PC-3 (cell line): Measurements from ENCODE around the gene PMS2. TPM values are rescaled to one million over a fixed set of nuclear protein-coding genes. Genes with fewer than 3 reads are reported as not detected.

ENCODE experiments used
- ATAC-seq: fragments of 200-7000 bp; cut with Tn5 transposase; 2 replicates; pipeline ENCODE4 v1.9.1; 2020; ENCODE audit warnings: mild to moderate bottlenecking, moderate library complexity
- BruUV-seq: library from RNA; stranded (reverse); fragments of 400-500 nt; replicated peaks from 2 replicates; lab custom pipeline; 2021; lab: Mats Ljungman, UMichigan
- CTCF ChIA-PET: fragments of 300-600 bp; sonication (Branson Sonifier 250); formaldehyde crosslinking; loops from one replicate; lab custom pipeline; 2022; ENCODE audit warnings: antibody characterized with exemption; lab: Charles Lee
- POLR2A ChIA-PET: fragments of 300-600 bp; sonication (Branson Sonifier 250); formaldehyde crosslinking; loops from one replicate; lab custom pipeline; 2022; ENCODE audit warnings: antibody characterized with exemption; ENCODE audit not compliant: unreplicated experiment; lab: Charles Lee
- DNase-seq: peaks from one replicate; pipeline ENCODE4 v3.0.0-alpha.2; 2015
- H2AFZ ChIP-seq: fragments of 300-600 bp; sonication (generic); 2 replicates; pipeline ENCODE4 v1.6.0; 2016; ENCODE audit warnings: antibody characterized with exemption, low read length
- H3F3A ChIP-seq: fragments of 300-600 bp; sonication (generic); one replicate; pipeline ENCODE4 v1.6.0; 2017; ENCODE audit warnings: antibody characterized with exemption, low read length, control low read depth, mild to moderate bottlenecking; ENCODE audit not compliant: unreplicated experiment
- H3K27ac ChIP-seq: fragments of 300-600 bp; sonication (generic); 2 replicates; pipeline ENCODE4 v1.5.1; 2016; ENCODE audit warnings: mild to moderate bottlenecking, low read length
- H3K27me3 ChIP-seq: fragments of 300-600 bp; sonication (generic); 2 replicates; pipeline ENCODE4 v1.6.1; 2016; ENCODE audit warnings: low read length, mixed read lengths
- H3K36me3 ChIP-seq: fragments of 300-600 bp; sonication (generic); 2 replicates; pipeline ENCODE4 v1.6.1; 2016; ENCODE audit warnings: low read depth, mixed run types, low read length, mixed read lengths
- H3K4me1 ChIP-seq: fragments of 300-600 bp; sonication (generic); 2 replicates; pipeline ENCODE4 v1.5.1; 2016; ENCODE audit warnings: low read length; ENCODE audit not compliant: insufficient read depth
- H3K4me2 ChIP-seq: fragments of 300-600 bp; sonication (generic); 2 replicates; pipeline ENCODE4 v1.6.0; 2016; ENCODE audit warnings: low read length
- H3K4me3 ChIP-seq: fragments of 300-600 bp; sonication (generic); 2 replicates; pipeline ENCODE4 v1.5.1; 2016; ENCODE audit warnings: mild to moderate bottlenecking, low read length, mixed read lengths
- H3K79me2 ChIP-seq: fragments of 300-600 bp; sonication (generic); 2 replicates; pipeline ENCODE4 v1.6.1; 2017; ENCODE audit warnings: low read length, mixed read lengths
- H3K9ac ChIP-seq: fragments of 300-600 bp; sonication (generic); 2 replicates; pipeline ENCODE4 v1.6.0; 2016; ENCODE audit warnings: mild to moderate bottlenecking, low read length
- H3K9me2 ChIP-seq: fragments of 300-600 bp; sonication (generic); replicated peaks from 2 replicates; pipeline ENCODE4 v1.6.1; 2016; ENCODE audit warnings: mixed run types, low read length, mixed read lengths
- H3K9me3 ChIP-seq: fragments of 300-600 bp; sonication (generic); 2 replicates; pipeline ENCODE4 v1.6.1; 2016; ENCODE audit warnings: low read length, mixed read lengths
- H4K20me1 ChIP-seq: fragments of 300-600 bp; sonication (generic); 2 replicates; pipeline ENCODE4 v1.6.1; 2016; ENCODE audit warnings: low read length, mixed read lengths
- EZH2 ChIP-seq: fragments of 300-600 bp; sonication (generic); IDR thresholded peaks from one replicate; pipeline ENCODE4 v1.6.1; 2017; ENCODE audit warnings: antibody characterized with exemption, mild to moderate bottlenecking, low read length; ENCODE audit not compliant: unreplicated experiment
- EZH2phosphoT487 ChIP-seq: fragments of 300-600 bp; sonication (generic); IDR thresholded peaks from 2 replicates; pipeline ENCODE4 v1.6.1; 2018; ENCODE audit warnings: mild to moderate bottlenecking, antibody characterized with exemption, low read length, borderline replicate concordance
- intact Hi-C: fragments of 100-400 bp; cut with micrococcal nuclease; formaldehyde crosslinking; loops from 2 replicates; pipeline ENCODE4 v1.9.0; 2023
- total RNA-seq: library from RNA; depleted of rRNA; stranded (reverse); fragments of >200 nt; gene quantifications from 2 replicates; pipeline ENCODE4 v1.2.3, GENCODE V29; 2014
- TF ChIP-seq, protein P1 (sequence below): fragments of 300-600 bp; sonication (generic); conservative IDR thresholded peaks from 2 replicates; pipeline ENCODE4 v1.5.1; 2017; ENCODE audit warnings: antibody characterized with exemption, low read depth, mild to moderate bottlenecking, low read length

Gene PMS2
- total RNA-seq, 1 experiment from 2014 or later: 16.2 TPM

DNA sequence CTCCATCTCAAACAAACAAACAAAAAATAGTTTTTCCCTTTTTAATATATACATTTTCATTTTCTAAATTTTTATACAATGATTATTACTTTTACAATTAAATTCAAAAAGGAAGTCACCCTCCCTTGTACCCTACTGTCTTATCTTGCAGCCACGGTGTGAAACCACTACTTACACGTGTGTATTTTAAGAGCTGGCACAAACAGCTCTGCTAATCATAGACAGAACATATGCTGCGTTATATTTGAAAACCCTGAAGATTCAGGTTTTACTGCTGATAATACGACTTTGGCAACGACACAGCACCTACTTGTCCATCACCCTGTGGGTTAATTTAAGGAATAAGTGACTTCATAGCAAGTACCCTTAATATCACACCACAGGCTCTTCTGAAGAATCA lies 23.3 kb upstream of the PMS2 start:
- BruUV-seq: no TSS peak
- TF ChIP-seq, protein P1, sequence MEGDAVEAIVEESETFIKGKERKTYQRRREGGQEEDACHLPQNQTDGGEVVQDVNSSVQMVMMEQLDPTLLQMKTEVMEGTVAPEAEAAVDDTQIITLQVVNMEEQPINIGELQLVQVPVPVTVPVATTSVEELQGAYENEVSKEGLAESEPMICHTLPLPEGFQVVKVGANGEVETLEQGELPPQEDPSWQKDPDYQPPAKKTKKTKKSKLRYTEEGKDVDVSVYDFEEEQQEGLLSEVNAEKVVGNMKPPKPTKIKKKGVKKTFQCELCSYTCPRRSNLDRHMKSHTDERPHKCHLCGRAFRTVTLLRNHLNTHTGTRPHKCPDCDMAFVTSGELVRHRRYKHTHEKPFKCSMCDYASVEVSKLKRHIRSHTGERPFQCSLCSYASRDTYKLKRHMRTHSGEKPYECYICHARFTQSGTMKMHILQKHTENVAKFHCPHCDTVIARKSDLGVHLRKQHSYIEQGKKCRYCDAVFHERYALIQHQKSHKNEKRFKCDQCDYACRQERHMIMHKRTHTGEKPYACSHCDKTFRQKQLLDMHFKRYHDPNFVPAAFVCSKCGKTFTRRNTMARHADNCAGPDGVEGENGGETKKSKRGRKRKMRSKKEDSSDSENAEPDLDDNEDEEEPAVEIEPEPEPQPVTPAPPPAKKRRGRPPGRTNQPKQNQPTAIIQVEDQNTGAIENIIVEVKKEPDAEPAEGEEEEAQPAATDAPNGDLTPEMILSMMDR: no peak
- TF ChIP-seq EZH2 (no peak), EZH2phosphoT487 (no peak)
- H3K36me3 ChIP-seq: peaks cover 37% of the 10 kb centered on the region
- H3K4me3 ChIP-seq: no peak overlapping the region
- DNase-seq: no peak
- ChIA-PET CTCF (no interaction called here), POLR2A (no interaction called here)
- no peaks in the 10 kb centered on the region for H3K9me2 ChIP-seq
- H3K4me1 ChIP-seq: no peaks in the 10 kb centered on the region
- no peaks in the 10 kb centered on the region for H3K27me3 ChIP-seq
- no peaks in the 10 kb centered on the region for H4K20me1 ChIP-seq
- no peak for ATAC-seq
- H3K4me2 ChIP-seq: no peak overlapping the region
- intact Hi-C loops: no loop called here
- H2AFZ ChIP-seq: no peak overlapping the region
- H3K79me2 ChIP-seq: no peaks in the 10 kb centered on the region
- no peaks in the 10 kb centered on the region for H3K9me3 ChIP-seq
- no peaks in the 10 kb centered on the region for H3F3A ChIP-seq
- H3K9ac ChIP-seq: no peak overlapping the region
- no peak overlapping the region for H3K27ac ChIP-seq

DNA sequence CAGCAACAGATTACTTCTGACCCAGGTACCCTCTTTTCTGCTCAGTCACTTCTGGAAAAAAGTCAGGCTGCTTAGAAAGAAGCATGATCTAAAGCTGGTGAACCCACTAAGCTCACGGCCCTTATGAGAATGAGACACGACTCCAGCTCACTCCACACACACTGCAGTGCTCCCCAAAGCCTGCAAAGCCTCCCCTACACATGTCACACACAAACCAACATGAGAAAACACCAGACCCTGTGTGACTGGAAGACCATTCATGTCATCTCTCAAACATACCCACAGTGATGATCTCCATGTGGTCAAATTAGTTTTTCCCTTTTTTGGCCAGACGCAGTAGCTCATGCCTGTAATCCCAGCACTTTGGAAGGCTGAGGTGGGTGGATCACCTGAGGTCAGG lies 22.7 kb upstream of the PMS2 start:
- Histone ChIP-seq H3K4me2 (no peak overlapping the region), H3F3A (no peaks in the 10 kb centered on the region), H3K36me3 (peaks cover 38% of the 10 kb centered on the region), H3K27me3 (no peaks in the 10 kb centered on the region), H3K27ac (no peak overlapping the region), H3K79me2 (no peaks in the 10 kb centered on the region), H3K4me3 (no peak overlapping the region), H3K4me1 (no peaks in the 10 kb centered on the region), H3K9ac (no peak overlapping the region), H4K20me1 (no peaks in the 10 kb centered on the region), H2AFZ (no peak overlapping the region), H3K9me3 (no peaks in the 10 kb centered on the region), H3K9me2 (no peaks in the 10 kb centered on the region)
- POLR2A ChIA-PET: no interaction called here
- TF ChIP-seq EZH2phosphoT487: no peak
- ATAC-seq (no peak), DNase-seq (no peak)
- intact Hi-C loops: no loop called here
- BruUV-seq: no TSS peak
- CTCF ChIA-PET: no interaction called here

DNA sequence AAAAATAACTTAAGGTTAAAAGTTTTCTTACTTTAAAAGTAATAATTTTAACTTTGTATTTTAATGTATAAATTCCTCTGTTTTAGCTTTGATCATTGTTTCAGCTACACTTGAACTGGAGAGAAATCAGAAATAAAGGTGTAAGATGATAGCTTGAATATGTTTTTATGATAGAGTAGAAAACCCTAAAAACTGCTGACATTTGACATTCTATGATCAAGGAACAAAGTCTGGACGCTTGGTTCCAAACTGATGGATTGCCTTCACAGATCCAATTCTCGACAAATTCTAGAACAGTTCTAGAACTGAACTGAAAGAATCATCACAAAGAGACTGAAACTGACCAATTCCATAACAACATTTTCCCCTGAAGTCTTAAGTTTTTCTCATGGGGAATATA lies 22.1 kb upstream of the PMS2 start, which contains the start of gene ANKRD61:
Gene ANKRD61 (plus strand): TSS at position 389 of the 400 bp plus-strand sequence. CDS start 0 bp downstream, at position 389.
- no peaks in the 10 kb centered on the region for H3K9me3 ChIP-seq
- BruUV-seq: no TSS peak
- no peaks in the 10 kb centered on the region for H3K4me1 ChIP-seq
- ChIA-PET CTCF (no interaction called here), POLR2A (no interaction called here)
- H3K4me3 ChIP-seq: no peak within 1 kb of the TSS
- H3K27me3 ChIP-seq: no peaks in the 10 kb centered on the region
- H2AFZ ChIP-seq: no peak within 1 kb of the TSS
- intact Hi-C loops: no loop called here
- H3K79me2 ChIP-seq: no peaks in the 10 kb centered on the region
- DNase-seq (no peak), ATAC-seq (no peak)
- TF ChIP-seq, protein P1: no peak
- TF ChIP-seq EZH2 (no peak), EZH2phosphoT487 (no peak)
- H3K36me3 ChIP-seq: peaks cover 37% of the 10 kb centered on the region
- H3K9me2 ChIP-seq: no peaks in the 10 kb centered on the region
- H3K9ac ChIP-seq: no peak within 1 kb of the TSS
- no peak within 1 kb of the TSS for H3K27ac ChIP-seq
- no peaks in the 10 kb centered on the region for H3F3A ChIP-seq
- no peaks in the 10 kb centered on the region for H4K20me1 ChIP-seq
- no peak within 1 kb of the TSS for H3K4me2 ChIP-seq
